Activated T-helper 9 cell treated with anti-CD3 and anti-CD28 coated beads, Interleukin-2, amount 50 U/mL, for 16 hours (primary cell): ENCODE measurements around the gene MYO3B.
"Not testable (repeated sequence)": the region's sequence is repeated elsewhere in the genome, so short reads cannot be mapped to it uniquely, and the experiment has no call there.

Source experiments
- DNase-seq: peaks from one replicate; pipeline ENCODE4 v3.0.0-alpha.2; 2020; ENCODE audit warnings: low read depth

Gene MYO3B

GRCh38 chr2:170262806-170263205 is 84.9 kb downstream of the MYO3B start:
- DNase-seq, result no peak

GRCh38 chr2:170263728-170264521 is 86.0 kb downstream of the MYO3B start:
- not testable (repeated sequence) for DNase-seq

- no peak for DNase-seq
Observed at GRCh38 chr2:170264522-170264860, 86.5 kb downstream of the MYO3B start.

- DNase-seq, result no peak
Observed at GRCh38 chr2:170264865-170265264, 86.9 kb downstream of the MYO3B start.

- DNase-seq, result no peak
Observed at GRCh38 chr2:170265321-170265720, 87.4 kb downstream of the MYO3B start.

- no peak for DNase-seq
Observed at GRCh38 chr2:170266358-170266757, 88.4 kb downstream of the MYO3B start.

- DNase-seq, result no peak
Observed at GRCh38 chr2:170267071-170267470, 89.1 kb downstream of the MYO3B start.

GRCh38 chr2:170270278-170270864 is 92.4 kb downstream of the MYO3B start:
- DNase-seq, result no peak

- no peak for DNase-seq
Observed at GRCh38 chr2:170271340-170271739, 93.4 kb downstream of the MYO3B start.

GRCh38 chr2:170276056-170276455 is 98.1 kb downstream of the MYO3B start:
- DNase-seq, result no peak

GRCh38 chr2:170276925-170277629 is 99.1 kb downstream of the MYO3B start:
- DNase-seq, result no peak

- no peak for DNase-seq
Observed at GRCh38 chr2:170277951-170278350, 100.0 kb downstream of the MYO3B start.

GRCh38 chr2:170279615-170280014 is 101.7 kb downstream of the MYO3B start:
- not testable (repeated sequence) for DNase-seq

GRCh38 chr2:170282851-170283250 is 104.9 kb downstream of the MYO3B start:
- no peak for DNase-seq

GRCh38 chr2:170284205-170284604 is 106.3 kb downstream of the MYO3B start:
- no peak for DNase-seq

GRCh38 chr2:170288859-170289258 is 110.9 kb downstream of the MYO3B start:
- DNase-seq, result no peak

GRCh38 chr2:170291474-170291873 is 113.5 kb downstream of the MYO3B start:
- DNase-seq, result no peak

GRCh38 chr2:170292415-170292814 is 114.5 kb downstream of the MYO3B start:
- DNase-seq, result no peak

- no peak for DNase-seq
Observed at GRCh38 chr2:170297496-170297895, 119.5 kb downstream of the MYO3B start.

GRCh38 chr2:170298115-170298514 is 120.2 kb downstream of the MYO3B start:
- DNase-seq, result no peak

GRCh38 chr2:170298861-170299429 is 121.0 kb downstream of the MYO3B start:
- no peak for DNase-seq

GRCh38 chr2:170300993-170301392 is 123.0 kb downstream of the MYO3B start:
- DNase-seq, result no peak

- DNase-seq, result no peak
Observed at GRCh38 chr2:170301626-170302025, 123.7 kb downstream of the MYO3B start.
